ENCODE data around the gene SLC11A2.

SLC11A2 gene

GRCh38 chr12:51023625-51024382 lies 2.4 kb downstream of the SLC11A2 start:
- no peaks in the 10 kb centered on the region; the same call in none of the 2 replicates for H3K36me3 ChIP-seq
- H3K4me3 ChIP-seq (ENCODE audit: low read depth, low read length) = no peak overlapping the region
- peaks cover 7% of the 10 kb centered on the region; the same call in 1 of the 2 replicates for H3K4me1 ChIP-seq
- no peak for DNase-seq
- TF ChIP-seq, protein P1, sequence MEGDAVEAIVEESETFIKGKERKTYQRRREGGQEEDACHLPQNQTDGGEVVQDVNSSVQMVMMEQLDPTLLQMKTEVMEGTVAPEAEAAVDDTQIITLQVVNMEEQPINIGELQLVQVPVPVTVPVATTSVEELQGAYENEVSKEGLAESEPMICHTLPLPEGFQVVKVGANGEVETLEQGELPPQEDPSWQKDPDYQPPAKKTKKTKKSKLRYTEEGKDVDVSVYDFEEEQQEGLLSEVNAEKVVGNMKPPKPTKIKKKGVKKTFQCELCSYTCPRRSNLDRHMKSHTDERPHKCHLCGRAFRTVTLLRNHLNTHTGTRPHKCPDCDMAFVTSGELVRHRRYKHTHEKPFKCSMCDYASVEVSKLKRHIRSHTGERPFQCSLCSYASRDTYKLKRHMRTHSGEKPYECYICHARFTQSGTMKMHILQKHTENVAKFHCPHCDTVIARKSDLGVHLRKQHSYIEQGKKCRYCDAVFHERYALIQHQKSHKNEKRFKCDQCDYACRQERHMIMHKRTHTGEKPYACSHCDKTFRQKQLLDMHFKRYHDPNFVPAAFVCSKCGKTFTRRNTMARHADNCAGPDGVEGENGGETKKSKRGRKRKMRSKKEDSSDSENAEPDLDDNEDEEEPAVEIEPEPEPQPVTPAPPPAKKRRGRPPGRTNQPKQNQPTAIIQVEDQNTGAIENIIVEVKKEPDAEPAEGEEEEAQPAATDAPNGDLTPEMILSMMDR (IDR thresholded peaks at IDR 0.05; ENCODE audit: low read depth, low read length) = no peak
- no peaks in the 10 kb centered on the region for H3K27me3 ChIP-seq
- H3K9me3 ChIP-seq = no peaks in the 10 kb centered on the region

DNA sequence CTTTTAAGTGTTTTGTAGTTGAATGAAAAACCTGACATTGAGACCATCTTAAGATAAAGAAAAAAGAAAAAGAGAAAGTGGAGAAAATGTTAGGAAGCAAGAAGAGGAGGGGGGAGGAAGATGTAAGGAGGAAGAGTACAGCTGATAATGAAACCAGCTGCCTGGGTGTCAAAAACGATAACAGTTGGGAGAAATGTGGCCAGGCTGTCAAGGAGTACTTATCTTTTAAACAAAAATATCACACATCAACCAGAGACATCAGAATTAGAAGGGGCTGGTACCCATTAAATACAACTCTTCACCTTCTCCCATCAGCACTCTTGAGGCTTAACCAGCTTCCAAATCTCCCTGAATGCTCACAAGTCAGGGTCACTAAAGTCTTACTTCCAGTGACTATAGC lies 4.5 kb downstream of the SLC11A2 start:
- H3K4me3 ChIP-seq (ENCODE audit: low read depth, low read length) = no peak overlapping the region
- H3K36me3 ChIP-seq = no peaks in the 10 kb centered on the region; the same call in none of the 2 replicates
- no peaks in the 10 kb centered on the region for H3K27me3 ChIP-seq
- DNase-seq = no peak
- H3K4me1 ChIP-seq = peaks cover 7% of the 10 kb centered on the region; the same call in 1 of the 2 replicates
- no peaks in the 10 kb centered on the region for H3K9me3 ChIP-seq
- TF ChIP-seq, protein P1 (IDR thresholded peaks at IDR 0.05; ENCODE audit: low read depth, low read length) = no peak

DNA sequence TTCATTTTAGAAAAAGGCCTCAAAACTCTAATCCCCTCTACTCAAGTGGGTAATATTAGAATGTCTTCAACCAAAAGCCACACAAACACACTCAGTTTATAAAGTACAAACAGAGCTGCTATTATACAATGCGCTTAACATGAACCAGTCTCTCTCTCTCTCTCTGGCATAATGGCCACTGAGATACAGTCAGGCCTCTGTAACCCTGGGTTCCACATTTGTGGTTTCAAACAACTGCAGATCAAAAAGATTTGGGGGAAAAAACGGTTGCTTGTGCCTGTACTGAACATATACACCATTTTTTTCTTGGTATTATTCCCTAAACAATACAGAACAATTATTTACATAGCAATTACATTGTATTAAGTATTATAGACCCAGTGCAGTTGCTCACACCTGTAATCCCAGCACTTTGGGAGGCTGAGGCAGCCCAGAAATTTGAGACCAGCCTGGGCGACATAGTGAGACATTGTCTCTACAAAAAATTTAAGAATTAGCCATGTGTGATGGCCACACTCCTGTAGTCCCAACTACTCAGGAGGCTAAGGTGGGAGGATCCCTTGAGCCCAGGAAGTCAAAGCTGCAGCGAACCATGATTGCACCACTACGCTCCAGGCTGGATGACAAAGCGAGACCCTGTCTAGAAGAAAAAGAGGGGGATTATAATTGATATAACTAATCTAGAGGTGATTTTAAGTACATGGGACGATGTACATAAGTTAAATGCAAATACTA lies 5.6 kb downstream of the SLC11A2 start:
- H3K36me3 ChIP-seq = no peaks in the 10 kb centered on the region; the same call in none of the 2 replicates
- no peak overlapping the region for H3K4me3 ChIP-seq (ENCODE audit: low read depth, low read length)
- DNase-seq = no peak
- TF ChIP-seq, protein P1 (IDR thresholded peaks at IDR 0.05; ENCODE audit: low read depth, low read length) = no peak
- H3K9me3 ChIP-seq = no peaks in the 10 kb centered on the region
- H3K27me3 ChIP-seq = no peaks in the 10 kb centered on the region
- H3K4me1 ChIP-seq = peaks cover 7% of the 10 kb centered on the region; the same call in 1 of the 2 replicates

- no peaks in the 10 kb centered on the region for H3K27me3 ChIP-seq
- no peaks in the 10 kb centered on the region; the same call in none of the 2 replicates for H3K36me3 ChIP-seq
- TF ChIP-seq, protein P1 (IDR thresholded peaks at IDR 0.05; ENCODE audit: low read depth, low read length) = no peak
- no peak for DNase-seq
- H3K9me3 ChIP-seq = no peaks in the 10 kb centered on the region
- peaks cover 7% of the 10 kb centered on the region; the same call in 1 of the 2 replicates for H3K4me1 ChIP-seq
- H3K4me3 ChIP-seq (ENCODE audit: low read depth, low read length) = no peak overlapping the region
Observed at GRCh38 chr12:51019927-51020326, 6.3 kb downstream of the SLC11A2 start.

GRCh38 chr12:51018956-51019355 lies 7.2 kb downstream of the SLC11A2 start:
- TF ChIP-seq, protein P1 (IDR thresholded peaks at IDR 0.05; ENCODE audit: low read depth, low read length) = no peak
- H3K4me1 ChIP-seq = peaks cover 2% of the 10 kb centered on the region; the same call in 1 of the 2 replicates
- peaks cover 1% of the 10 kb centered on the region for H3K36me3 ChIP-seq
- DNase-seq = no peak
- H3K27me3 ChIP-seq = no peaks in the 10 kb centered on the region
- H3K9me3 ChIP-seq = no peaks in the 10 kb centered on the region
- no peak overlapping the region for H3K4me3 ChIP-seq (ENCODE audit: low read depth, low read length)

Data from BE2C (cell line).